ENCODE data around the gene SELP. TPM values are rescaled to one million over a fixed set of nuclear protein-coding genes. Genes with fewer than 3 reads are reported as not detected.
"Not testable (repeated sequence)": the region's sequence is repeated elsewhere in the genome, so short reads cannot be mapped to it uniquely, and the experiment has no call there.

The SELP gene
- not detected in 2 replicates for total RNA-seq

- DNase-seq (ENCODE audit: low read depth), result no peak
- no peaks in the 10 kb centered on the region for H3K27me3 ChIP-seq (ENCODE audit: control insufficient read depth, insufficient read depth, low read length)
- TF ChIP-seq CTCF (IDR thresholded peaks at IDR 0.05; ENCODE audit: insufficient read depth, low read length, poor library complexity, severe bottlenecking), result no peak
- no peak within 1 kb of the TSS for H3K4me3 ChIP-seq (ENCODE audit: low read depth, low read length)
- H3K36me3 ChIP-seq (ENCODE audit: control insufficient read depth, insufficient read depth, low read length), result no peaks in the 10 kb centered on the region
These were observed at the start of gene SELP for GRCh38 chr1:169630006-169630405. SELP (minus strand) TSS chr1:169630124; CDS start chr1:169630074, 50 bp downstream.

DNA sequence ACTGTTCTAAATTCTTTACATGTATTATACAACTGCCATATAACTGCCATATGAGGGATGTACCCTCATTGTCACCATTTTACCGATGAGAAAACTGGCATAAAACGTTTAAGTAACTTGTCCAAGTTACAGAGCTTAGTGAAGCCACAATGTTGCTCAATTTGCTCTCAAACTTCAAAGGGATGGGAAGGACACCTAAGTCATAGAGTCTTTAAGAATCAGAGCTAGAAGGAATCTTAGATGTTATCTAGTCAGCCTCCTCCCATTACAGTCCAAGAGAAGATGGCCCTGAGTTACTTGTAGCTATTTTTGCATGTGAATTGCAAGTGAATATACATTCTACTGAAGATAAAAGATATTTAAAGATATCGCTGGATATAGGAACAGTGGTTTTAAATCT, 49.8 kb upstream of the SELP start:
- Histone ChIP-seq H3K4me3 (ENCODE audit: low read depth, low read length) (no peak overlapping the region), H3K36me3 (ENCODE audit: control insufficient read depth, insufficient read depth, low read length) (no peaks in the 10 kb centered on the region), H3K27me3 (ENCODE audit: control insufficient read depth, insufficient read depth, low read length) (no peaks in the 10 kb centered on the region)
- no peak for TF ChIP-seq CTCF (IDR thresholded peaks at IDR 0.05; ENCODE audit: insufficient read depth, low read length, poor library complexity, severe bottlenecking)
- DNase-seq (ENCODE audit: low read depth), result no peak

DNA sequence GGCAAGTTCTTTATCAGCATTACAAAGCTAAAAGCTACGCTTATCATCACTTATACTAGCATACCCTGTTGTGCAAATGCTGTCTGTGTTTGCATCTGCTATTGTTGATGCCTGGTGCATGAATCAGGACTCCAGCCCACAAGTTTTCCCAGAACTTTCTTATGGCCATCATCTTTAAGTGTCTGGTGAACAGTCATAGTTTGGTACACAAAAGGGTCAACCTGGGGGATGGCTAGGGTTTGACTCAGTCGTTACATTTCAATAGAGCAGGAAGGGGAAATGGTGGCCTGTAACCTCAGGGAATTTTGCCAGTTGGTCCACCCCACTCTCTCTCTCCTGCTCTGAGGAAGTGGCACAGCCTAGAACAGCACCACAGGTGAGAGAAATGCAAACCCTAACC, 46.1 kb upstream of the SELP start:
- no peaks in the 10 kb centered on the region for H3K27me3 ChIP-seq (ENCODE audit: control insufficient read depth, insufficient read depth, low read length)
- no peak overlapping the region for H3K4me3 ChIP-seq (ENCODE audit: low read depth, low read length)
- no peaks in the 10 kb centered on the region for H3K36me3 ChIP-seq (ENCODE audit: control insufficient read depth, insufficient read depth, low read length)
- peak; percentile 58 for DNase-seq (ENCODE audit: low read depth)
- TF ChIP-seq CTCF (IDR thresholded peaks at IDR 0.05; ENCODE audit: insufficient read depth, low read length, poor library complexity, severe bottlenecking), result no peak

DNA sequence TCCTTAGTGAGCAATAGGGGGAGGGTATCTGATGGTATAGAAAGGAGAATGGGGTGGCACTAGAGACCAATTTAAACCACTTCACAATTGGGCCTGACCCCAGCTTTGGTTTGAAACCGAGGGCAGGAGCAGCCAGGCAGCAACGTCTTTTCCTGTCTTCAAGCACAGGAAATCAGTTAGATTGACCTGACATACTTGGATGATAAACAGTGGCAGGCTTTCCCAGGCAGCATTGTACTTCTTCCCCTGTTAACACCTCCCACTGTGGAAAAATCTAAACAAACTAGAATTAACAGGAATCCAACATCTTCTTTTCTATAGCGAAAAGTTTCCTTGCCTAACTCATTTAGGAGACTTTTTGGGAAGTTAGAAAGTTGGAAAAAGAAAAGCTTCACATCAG, 40.9 kb upstream of the SELP start:
- H3K4me3 ChIP-seq (ENCODE audit: low read depth, low read length), result no peak overlapping the region
- DNase-seq (ENCODE audit: low read depth), result no peak
- H3K27me3 ChIP-seq (ENCODE audit: control insufficient read depth, insufficient read depth, low read length), result no peaks in the 10 kb centered on the region
- no peaks in the 10 kb centered on the region for H3K36me3 ChIP-seq (ENCODE audit: control insufficient read depth, insufficient read depth, low read length)
- no peak for TF ChIP-seq CTCF (IDR thresholded peaks at IDR 0.05; ENCODE audit: insufficient read depth, low read length, poor library complexity, severe bottlenecking)

DNA sequence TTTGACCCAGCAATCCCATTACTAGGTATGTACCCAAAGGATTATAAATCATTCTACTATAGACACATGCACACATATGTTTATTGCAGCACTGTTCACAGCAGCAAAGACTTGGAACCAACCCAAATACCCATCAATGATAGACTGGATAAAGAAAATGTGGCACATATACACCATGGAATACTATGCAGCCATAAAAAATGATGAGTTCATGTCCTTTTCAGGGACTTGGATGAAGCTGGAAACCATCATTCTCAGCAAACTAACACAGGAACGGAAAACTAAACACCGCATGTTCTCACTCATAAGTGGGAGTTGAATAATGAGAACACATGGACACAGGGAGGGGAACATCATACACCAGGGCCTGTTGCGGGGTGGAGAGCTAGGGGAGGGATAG, 40.3 kb upstream of the SELP start:
- not testable (repeated sequence) for DNase-seq (ENCODE audit: low read depth); H3K27me3 ChIP-seq (ENCODE audit: control insufficient read depth, insufficient read depth, low read length); H3K36me3 ChIP-seq (ENCODE audit: control insufficient read depth, insufficient read depth, low read length); H3K4me3 ChIP-seq (ENCODE audit: low read depth, low read length)

DNA sequence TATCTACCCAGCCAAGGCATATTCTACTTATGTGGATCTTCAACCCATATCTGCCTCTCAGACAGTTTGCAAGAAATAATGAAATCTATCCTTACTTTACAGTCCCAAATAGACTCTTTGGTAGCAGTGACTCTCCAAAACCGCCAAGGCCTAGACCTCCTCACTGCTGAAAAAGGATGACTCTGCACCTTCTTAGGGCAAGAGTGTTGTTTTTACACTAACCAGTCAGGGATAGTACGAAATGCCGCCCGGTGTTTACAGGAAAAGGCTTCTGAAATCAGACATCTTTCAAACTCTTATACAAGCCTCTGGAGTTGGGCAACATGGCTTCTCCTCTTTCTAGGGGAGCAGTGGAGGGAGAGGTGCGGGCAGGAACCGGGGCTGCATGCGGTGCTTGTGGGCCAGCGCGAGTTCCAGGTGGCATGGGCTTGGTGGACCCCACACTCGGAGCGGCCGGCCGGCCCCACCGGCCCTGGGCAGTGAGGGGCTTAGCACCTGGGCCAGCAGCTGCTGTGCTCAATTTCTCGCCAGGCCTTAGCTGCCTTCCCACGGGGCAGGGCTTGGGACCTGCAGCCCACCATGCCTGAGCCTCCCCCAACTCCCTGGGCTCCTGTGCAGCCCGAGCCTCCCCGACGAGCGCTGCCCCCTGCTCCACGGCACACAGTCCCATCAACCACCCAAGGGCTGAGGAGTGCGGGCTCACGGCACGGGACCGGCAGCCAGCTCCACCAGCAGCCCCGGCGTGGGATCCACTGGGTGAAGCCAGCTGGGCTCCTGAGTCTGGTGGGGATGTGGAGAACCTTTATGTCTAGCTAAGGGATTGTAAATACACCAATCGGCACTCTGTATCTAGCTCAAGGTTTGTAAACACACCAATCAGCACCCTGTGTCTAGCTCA, 38.0 kb upstream of the SELP start:
- not testable (repeated sequence) for H3K27me3 ChIP-seq (ENCODE audit: control insufficient read depth, insufficient read depth, low read length); H3K4me3 ChIP-seq (ENCODE audit: low read depth, low read length); DNase-seq (ENCODE audit: low read depth); H3K36me3 ChIP-seq (ENCODE audit: control insufficient read depth, insufficient read depth, low read length)

DNA sequence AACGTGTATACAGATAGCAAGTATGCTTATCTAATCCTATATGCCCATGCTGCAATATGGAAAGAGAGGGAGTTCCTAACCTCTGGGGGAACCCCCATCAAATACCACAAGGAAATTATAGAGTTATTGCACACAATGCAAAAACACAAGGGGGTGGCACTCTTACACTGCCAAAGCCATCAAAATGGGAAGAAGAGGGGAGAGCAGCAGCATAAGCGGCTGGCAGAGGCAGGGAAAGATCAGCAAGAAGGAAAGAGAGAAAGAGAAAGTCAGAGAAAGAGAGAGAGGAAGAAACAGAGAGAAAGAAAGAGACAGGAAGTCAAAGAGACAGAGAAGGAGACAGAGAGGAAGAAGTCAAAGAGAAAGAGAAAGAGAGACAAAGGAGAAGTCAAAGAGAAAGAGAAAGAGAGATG, 37.3 kb upstream of the SELP start:
- H3K4me3 ChIP-seq (ENCODE audit: low read depth, low read length); H3K27me3 ChIP-seq (ENCODE audit: control insufficient read depth, insufficient read depth, low read length); H3K36me3 ChIP-seq (ENCODE audit: control insufficient read depth, insufficient read depth, low read length); DNase-seq (ENCODE audit: low read depth): not testable (repeated sequence)

GRCh38 chr1:169662680-169663079, 32.8 kb upstream of the SELP start:
- DNase-seq (ENCODE audit: low read depth), result not testable (repeated sequence)

DNA sequence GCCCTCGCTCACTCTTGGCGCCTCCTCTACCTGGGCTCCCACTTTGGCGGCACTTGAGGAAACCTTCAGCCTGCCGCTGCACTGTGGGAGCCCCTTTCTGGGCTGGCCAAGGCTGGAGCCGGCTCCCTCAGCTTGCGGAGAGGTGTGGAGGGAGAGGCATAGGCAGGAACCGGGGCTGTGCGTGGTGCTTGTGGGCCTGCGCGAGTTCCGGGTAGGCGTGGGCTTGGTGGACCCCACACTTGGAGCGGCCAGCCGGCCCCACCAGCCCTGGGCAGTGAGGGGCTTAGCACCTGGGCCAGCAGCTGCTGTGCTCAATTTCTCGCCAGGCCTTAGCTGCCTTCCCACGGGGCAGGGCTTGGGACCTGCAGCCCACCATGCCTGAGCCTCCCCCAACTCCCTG, 31.1 kb upstream of the SELP start:
- DNase-seq (ENCODE audit: low read depth); H3K27me3 ChIP-seq (ENCODE audit: control insufficient read depth, insufficient read depth, low read length); H3K4me3 ChIP-seq (ENCODE audit: low read depth, low read length); H3K36me3 ChIP-seq (ENCODE audit: control insufficient read depth, insufficient read depth, low read length): not testable (repeated sequence)

More at GRCh38 chr1:169662680-169663079, 32.8 kb upstream of the SELP start:
- not testable (repeated sequence) for H3K27me3 ChIP-seq (ENCODE audit: control insufficient read depth, insufficient read depth, low read length); H3K36me3 ChIP-seq (ENCODE audit: control insufficient read depth, insufficient read depth, low read length); H3K4me3 ChIP-seq (ENCODE audit: low read depth, low read length)

GRCh38 chr1:169658777-169659176, 28.9 kb upstream of the SELP start:
- DNase-seq (ENCODE audit: low read depth); H3K4me3 ChIP-seq (ENCODE audit: low read depth, low read length); H3K36me3 ChIP-seq (ENCODE audit: control insufficient read depth, insufficient read depth, low read length); H3K27me3 ChIP-seq (ENCODE audit: control insufficient read depth, insufficient read depth, low read length): not testable (repeated sequence)

Measured in kidney epithelial cell (primary cell).